GM19468 (cell line): ENCODE data around the gene SIGLEC9.

Source experiments
- ATAC-seq: cut with Tn5 transposase; IDR thresholded peaks from one replicate; pipeline ENCODE4 v1.9.1; 2021; ENCODE audit warnings: mild to moderate bottlenecking, moderate library complexity, moderate number of reproducible peaks; ENCODE audit not compliant: unreplicated experiment; ENCODE audit errors: extremely low read depth

Gene SIGLEC9

DNA sequence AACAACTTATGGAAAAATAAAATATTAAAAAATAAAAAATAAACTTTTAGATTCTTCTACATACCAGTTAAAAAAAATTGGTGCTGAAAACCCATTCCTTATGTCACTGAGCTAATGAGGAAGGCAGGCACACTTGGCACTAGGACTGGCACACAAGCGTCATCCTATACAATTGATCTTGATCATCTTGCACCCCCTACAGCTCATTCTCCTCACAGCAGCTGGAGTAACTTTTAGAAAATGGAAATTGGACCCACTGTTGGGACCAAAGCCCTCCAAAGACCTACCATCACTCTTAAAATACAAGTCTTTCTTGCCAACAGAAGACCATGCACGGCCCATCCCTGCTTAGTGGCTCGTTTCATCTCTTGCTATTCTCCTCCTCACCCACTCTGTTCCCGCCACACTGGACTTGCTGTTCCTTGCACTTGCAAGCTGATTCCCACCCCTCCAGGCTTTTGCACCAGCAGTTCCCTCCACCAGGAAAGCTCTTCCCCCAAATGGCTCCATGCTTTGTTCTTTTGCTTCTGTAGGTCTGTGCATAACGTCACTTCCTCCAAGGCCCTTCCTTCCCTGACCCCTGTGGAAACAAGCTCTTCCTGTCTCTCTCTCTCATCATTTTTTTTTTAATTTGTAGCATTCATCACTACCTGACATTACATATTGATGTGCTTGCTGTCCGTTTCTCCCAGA is 28.1 kb upstream of the SIGLEC9 start:
- ATAC-seq: no peak

DNA sequence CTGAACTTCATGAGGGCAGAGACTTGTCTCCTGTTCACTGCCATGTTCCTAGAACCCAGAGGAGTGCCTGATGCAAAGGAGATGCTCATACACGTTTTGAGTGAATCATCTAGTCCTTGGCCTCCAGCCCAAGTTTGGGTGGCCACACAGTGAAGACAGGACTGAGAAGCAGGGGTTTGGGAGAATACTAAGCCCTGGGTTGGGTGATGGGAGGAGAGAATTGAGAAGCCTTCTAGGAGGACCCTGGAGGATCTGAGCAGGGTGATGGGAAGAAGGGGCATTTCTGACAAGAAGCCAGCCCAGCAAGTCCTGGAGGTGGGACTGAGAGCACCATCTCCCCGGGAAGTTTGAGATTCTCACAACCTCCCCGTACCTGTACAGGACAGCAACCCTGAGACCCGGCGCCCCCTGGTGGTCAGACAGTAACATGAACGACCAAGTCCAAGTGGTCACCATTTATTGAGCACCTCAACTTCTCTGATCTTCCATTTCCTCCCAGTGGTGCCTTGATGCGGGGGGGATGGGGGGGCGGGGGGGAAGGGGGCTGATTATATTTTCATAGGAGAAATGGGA is 27.5 kb upstream of the SIGLEC9 start:
- no peak for ATAC-seq

DNA sequence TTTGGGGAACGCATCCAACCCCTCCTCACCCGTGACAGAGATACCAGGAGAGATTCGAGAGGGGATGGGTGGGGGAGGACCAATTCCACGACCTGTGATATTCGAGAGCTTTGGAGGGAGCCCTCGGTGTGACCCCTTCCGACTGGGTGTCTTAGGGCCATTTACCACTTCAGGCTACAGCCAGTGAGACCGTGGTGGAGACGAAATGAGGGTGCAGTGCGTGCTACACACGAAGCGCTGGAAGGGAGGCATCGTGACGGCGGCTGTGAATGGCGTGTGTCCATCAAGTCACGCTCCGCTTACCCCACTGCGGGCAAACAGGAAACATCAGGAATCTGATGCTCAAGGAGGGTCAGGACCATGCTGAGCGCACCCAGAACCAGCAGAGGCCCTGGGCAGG is 26.9 kb upstream of the SIGLEC9 start:
- ATAC-seq: no peak

DNA sequence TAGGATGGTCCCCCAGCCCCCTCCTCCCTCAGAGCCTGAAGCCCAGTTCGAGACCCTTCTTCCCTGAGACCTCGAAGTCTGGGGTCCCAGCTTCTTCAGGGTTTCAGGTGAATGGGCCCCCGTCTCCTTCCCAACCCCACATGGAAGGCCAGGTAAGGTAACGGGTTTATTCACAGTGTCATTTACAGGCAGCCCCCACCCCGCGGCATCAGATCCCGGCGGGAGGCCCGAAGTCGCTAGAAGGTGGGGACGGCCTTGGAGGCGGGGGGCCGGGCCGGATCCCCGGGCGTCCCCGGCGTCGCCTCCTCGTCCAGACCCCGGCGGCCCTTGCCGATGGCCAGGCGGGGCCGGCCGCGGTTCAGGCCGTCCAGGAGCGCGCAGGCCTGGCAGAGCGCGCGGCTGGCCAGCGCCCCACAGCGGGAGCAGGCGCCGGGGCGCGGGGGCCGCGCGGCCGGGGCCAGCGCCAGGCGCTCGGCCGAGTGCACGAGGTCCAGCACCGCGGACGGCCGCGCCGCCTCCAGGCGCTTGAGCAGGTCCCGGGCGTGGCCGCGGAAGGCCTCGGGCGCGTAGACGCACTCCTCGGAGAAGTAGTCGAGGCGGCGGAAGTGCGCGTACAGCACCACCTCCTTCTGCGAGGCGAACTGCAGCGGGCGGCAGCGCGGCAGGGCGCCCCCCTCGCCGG is 26.2 kb upstream of the SIGLEC9 start:
- no peak for ATAC-seq

DNA sequence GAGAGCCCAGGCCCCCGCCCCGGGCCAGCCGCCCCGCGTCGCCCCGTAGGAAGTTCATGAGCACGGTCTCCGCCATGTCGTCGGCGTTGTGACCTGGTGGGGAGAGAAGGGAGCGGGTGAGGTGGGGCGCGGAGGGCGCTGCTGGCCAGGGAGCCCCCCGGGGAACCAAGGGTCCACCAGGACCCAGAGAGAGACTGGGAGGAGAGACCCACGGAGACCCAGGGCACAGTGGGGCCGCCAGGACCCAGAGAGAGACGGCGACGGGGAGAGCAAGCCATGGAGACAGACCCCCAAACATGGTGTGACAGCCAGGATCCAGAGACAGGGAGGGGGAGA is 25.7 kb upstream of the SIGLEC9 start:
- ATAC-seq: no peak

DNA sequence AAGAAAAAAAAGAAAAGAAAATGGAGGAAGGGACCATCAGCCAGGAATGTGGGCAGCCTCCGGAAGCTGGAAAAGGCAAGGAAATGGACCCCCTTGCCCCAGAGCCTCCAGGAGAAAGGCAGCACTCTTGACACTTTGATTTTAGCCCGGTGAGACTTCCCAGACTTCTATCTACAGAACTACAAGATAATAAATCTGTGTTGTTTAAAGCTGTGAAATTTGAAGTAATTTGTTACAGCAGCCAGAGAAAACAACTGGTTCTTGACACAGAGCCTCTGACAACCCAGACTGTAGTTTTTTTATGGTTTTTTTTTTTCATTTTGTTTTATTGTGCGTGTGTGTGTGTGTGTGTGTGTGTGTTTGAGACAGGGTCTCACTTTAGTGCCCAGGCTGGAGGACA is 24.1 kb upstream of the SIGLEC9 start:
- ATAC-seq: no peak

DNA sequence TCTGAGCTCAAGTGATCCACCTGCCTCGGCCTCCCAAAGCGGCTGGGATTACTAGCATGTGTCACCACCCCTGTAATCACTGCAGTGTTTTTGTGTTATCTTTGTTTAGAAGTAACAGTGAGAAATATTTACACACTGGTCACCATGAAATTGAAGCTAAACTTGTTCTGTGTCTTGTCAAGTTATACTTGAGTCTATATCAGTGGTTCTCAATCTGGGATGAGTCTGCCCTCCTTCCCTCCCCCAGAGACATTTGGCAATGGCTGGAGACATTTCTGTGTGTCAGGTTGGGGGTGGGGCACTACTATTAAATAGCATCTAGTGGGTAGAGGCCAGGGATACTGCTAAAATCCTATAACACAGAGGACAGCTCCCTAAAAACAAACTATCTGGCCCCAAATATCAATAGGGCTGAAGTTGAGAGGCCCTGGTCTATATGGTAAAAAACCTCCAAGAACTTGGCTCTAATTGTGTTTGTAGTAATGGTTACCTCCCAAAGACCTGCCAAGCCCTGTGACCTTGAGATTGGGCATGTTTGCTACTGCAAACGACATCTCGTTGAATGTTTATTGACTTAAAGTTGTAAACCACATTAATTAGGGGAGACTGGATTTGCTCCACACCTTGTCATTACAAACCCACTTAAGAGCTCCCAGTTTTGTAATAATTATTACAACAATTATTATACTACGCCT is 23.4 kb upstream of the SIGLEC9 start:
- no peak for ATAC-seq

DNA sequence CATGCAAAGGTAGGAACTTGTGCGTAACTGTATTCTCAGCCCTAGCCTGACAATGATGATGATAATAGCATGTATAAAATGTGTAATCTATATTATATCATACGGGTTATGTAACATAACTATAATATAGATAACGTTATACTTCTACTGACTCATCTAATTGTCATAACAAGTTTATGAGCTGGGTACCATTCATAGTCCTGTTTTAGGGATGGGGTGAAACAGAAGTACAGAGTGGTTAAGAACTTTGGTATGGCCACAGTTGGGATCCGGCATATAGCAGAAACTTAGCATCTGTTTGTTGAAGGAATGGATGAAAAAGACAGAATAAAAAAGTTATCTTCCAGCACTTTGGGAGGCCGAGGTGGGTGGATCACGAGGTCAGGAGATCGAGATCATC is 21.7 kb upstream of the SIGLEC9 start:
- no peak for ATAC-seq

DNA sequence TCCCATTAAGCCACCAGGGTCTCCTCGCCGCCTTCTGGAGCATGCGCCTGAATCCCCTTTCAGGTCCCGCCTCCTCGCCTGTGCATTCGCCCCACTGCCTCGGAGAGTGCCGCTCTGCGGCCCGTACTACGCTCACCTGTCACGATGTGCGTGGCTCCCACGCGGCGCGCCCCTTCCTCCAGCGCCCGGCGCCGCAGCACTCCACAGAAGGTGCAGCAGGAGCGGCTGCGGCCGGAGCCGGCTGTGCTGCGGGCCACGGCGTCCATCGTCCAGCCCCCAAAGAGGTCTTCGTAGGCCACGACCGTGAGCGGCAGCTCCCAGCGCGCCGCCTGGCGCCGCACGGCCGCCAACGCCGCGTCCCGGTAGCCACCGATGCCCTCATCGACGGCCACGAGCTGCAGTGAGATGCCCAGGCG is 20.8 kb upstream of the SIGLEC9 start:
- no peak for ATAC-seq

DNA sequence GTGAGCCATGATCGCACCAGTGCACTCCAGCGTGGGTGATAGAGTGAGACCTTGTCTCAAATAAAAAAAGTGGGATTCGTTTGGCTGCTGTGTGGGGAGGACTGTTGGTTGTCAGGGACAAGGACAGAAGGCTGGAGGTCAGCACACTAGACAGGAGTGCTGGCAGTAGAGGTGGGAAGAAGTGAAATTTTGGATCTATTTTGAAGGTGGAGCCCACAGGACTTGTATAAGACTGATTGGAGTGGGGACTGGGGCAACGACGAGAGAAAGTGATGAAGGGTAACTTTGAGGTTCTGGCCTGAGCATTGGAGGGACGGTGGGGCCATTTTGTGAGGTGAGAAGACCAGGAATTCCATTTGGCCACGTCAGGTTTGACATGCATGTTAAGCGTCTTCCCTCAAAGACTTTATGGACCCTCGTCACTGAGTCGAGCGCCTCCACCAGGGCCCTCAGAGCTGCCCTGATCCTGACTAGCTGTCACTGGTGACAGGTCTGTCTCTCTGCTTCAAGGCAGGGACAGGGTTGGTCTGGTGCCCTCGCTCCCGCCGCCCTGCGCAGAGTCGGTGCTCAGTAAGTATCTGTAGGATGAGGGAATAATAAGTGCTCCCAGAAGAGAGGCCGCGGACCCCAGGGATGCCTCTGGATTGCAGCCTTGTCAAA is 17.2 kb upstream of the SIGLEC9 start:
- no peak for ATAC-seq

DNA sequence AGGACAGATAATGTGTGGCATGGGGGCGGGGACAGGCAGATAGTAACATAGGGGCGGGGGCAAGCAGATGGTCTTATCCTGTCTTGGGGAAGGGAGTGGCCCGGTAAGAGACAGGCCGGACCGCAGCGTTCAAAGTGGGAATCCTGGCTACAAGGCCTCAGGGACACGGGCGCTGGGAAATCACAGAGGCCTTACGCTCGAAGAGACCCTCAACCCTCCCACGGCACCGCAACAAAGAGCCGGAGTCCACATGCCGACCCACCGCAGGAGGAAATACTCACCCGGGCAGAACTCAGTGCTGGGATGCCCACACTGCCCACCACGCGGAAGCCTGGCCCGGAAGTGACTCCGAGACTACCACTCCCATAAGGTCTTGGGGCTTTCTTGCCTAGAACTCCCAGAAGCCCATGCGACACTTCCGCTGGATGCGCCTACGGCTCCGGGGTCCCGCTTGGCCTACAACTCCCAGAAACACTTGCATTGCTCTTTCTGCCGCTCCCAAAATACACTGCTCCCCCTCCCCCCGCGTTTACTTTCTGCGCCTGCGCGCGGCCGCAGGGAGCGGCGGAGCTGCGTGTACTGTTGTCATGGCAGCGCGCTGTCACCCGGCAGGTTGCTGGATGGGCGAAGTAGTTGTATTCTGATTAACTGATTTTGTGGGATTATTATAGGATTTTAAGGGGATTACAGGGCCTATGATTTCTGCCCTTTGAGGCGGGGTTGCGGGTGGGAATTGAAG is 16.5 kb upstream of the SIGLEC9 start, which contains the start of gene CTU1:
Gene CTU1 (minus strand): TSS at position 344 of the 739 bp plus-strand sequence. CDS start 3,840 bp downstream, outside the sequence.
- peak; percentile 90 for ATAC-seq

DNA sequence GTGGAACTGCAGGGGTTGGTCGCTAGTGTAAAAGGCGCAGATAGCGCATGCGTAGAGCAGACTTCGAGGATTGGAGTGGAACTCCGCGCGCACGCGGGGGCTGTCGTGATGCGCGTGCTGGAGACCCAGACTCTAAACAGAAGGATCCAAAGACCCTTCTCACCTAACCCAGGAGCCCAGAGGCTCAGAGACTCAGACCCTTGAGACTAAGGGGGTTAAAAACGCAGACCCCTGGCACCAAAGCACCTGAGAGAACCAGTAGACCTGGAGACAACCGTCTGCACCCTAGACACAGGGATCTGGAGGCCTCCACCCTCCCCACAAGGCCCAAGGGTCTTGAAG is 15.9 kb upstream of the SIGLEC9 start:
- ATAC-seq: no peak

DNA sequence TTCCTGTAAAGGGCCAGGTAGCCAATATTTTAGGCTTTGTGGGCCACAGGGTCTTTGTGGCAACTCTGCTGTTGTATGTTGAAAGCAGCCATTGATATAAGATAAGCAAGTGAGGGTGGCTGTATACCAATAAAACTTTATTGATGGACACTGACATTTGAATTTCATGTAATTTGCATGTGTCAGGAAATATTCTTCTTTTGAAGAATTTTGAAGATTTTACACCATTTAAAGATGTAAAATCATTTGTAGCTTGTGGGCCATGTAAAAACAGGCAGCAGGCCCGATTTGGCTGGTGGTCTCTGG is 14.1 kb upstream of the SIGLEC9 start:
- ATAC-seq: no peak

DNA sequence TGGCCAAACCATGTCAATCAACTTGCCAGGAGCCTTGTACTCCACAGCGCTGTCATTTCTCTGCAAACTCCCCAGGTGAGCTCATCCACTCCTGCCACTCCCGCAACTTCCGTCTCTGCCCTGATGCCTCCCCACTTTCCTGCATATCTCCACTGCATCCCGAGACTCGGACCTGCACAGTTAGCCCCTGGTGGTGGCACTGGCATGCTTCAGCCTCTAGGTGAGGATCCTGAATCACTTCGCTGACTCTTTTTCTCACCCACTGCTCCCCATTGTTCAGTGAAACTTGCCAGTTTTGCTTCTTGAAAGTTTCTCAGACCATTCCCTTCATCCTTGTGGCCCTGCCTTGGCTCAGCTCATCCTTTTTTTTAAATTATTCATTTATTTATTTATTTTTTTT is 13.1 kb upstream of the SIGLEC9 start:
- ATAC-seq: no peak

DNA sequence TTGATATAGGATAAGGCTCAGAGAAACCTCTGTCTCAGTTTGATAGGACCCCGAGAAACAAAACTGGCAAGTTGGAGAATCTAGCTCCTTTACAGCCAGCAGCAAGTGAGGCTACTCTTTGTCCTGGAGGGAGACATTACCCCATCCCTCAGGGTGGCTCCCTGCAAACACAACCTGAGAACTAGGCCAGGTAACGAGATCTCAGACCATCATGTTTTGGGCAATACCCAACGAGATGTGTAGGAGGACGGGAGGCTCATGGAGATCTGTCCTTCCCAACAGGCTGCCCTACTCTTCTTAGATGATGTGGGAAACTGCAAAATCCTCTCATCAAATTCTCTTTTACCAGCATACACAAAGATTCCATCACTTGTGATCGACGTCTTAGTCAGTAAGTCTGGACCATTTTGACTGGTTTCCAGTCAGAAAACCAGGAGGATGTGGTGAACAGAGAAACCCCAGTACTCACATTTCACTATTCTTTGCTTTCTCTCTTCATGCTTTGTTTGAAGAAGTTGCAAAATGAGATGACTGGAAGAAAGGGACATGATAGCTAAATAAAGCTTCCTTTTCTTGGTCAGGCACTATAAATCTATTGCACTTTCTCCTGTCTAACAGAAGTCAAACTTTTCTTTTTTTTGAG is 10.5 kb upstream of the SIGLEC9 start:
- no peak for ATAC-seq

DNA sequence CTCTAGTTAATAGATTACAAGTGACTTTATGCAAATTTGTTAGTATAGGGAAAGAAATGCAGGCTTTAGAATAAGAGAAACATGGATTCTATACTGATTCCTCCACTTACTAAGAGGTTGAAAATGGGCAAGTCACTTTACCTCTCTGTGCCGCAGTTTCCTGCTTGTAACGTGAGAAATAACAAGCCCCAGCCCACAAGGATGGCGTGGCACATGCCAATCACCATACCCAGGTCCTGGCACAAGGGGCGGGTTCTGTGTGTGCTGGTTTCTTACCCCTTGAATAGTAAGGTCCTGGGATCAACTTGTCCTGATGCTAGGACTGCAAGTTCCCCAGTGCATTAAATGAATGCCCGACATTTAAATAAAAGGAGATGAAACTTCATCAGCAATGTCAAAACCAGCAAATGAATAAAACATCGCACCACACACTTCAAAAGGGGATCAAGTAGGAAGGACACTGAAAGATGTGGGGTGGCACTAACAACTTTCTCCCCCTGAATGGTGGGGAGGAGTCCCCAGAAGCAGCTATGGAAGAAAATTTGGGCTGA is 7.9 kb upstream of the SIGLEC9 start:
- no peak for ATAC-seq

DNA sequence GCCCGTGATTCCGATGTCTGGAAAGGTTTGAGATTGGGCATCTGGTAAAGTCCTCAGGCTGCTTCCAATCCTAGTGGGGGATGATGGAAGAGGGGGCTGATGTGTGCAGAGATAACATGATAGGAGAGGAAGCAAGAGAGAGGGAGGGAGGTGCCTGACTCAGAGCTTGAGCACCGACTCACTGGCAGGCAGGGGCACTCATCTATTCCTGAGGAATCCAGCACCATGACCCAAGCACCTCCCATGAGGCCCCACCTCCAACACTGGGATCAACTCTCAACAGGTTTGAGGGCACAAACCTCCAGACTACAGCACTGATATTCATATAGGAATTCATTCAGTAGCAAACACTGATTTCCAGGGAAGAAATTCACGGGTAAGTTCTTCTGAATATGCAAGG is 5.6 kb upstream of the SIGLEC9 start:
- ATAC-seq: no peak

DNA sequence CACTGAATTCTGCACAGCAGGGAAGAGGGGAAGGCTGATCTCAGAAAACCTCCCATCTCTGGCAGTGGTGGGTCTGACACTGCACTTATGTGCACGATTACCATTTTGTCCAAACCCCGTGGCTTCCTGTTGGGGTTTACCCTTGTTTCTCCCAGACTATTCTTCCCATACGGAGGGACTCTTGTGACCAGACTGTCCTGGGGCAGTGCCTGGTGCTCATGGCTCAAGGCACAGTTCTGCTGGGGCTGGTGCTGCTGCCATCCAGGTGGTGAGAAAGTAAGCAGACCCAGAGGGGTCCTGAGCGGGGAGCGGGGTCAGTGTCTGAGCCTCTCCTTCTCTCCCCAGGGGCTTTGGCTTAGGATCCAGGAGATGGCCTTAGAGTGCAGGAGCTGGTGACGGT is 5.1 kb upstream of the SIGLEC9 start:
- no peak for ATAC-seq

DNA sequence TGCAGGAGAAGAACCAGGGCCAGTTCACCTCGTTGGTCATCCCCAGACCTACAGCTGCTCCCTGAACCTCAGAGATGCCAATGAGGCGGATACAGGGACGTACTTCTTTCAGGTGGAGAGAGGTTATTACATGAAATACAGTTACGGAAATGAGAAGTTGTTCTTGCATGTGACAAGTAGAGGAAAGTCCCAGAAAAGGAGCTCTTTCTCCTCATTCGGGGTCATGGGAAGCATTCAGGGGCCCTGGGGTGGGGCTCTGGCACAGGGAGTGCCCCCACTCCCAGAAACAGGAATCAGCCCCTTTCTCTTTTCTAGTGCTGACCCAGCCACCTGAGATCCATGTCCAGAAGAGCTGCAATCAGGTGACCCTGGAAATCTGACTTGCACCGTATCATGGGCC is 4.5 kb upstream of the SIGLEC9 start:
- ATAC-seq: no peak

DNA sequence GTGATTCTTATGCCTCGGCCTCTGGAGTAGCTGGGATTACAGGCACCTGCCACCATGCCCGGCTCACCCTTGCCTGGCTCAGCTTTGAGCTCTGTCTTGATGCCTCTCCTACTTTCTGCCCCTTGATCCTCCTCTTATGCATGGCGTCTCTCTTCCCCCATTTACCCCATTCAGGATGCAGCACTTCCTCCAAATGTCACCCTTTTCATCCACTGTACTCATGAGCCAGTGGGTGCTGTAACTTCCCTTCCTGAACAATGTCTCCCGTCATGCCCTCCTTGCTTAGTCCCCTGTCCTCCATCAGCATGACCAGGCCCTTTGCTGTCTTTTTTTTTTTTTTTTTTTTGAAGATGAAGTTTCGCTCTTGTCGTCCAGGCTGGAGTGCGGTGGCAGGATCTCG is 3.4 kb upstream of the SIGLEC9 start:
- ATAC-seq: no peak
